Activated CD4-positive, alpha-beta memory T cell treated with anti-CD3 and anti-CD28 coated beads for 36 hours (primary cell): ENCODE data around the gene SLC32A1. TPM values are rescaled to one million over a fixed set of nuclear protein-coding genes. Genes with fewer than 3 reads are reported as not detected.

Experiments used
- CTCF ChIA-PET: fragments of 350-600 bp; sonication (Branson Sonifier 250); formaldehyde crosslinking; loops from one replicate; lab custom pipeline; 2021; ENCODE audit warnings: antibody characterized with exemption, inconsistent platforms; lab: Charles Lee
- POLR2A ChIA-PET: fragments of 350-600 bp; sonication (Branson Sonifier 250); formaldehyde crosslinking; loops from one replicate; lab custom pipeline; 2021; ENCODE audit warnings: antibody characterized with exemption; lab: Charles Lee
- DNase-seq: peaks from one replicate; pipeline ENCODE4 v3.0.0-alpha.2; 2020
- H3K27ac Mint-ChIP-seq: one replicate; pipeline ENCODE4 v1.8.0; 2021; ENCODE audit warnings: mixed read lengths
- H3K27me3 Mint-ChIP-seq: one replicate; pipeline ENCODE4 v1.8.0; 2021; ENCODE audit warnings: mixed read lengths
- H3K36me3 Mint-ChIP-seq: one replicate; pipeline ENCODE4 v1.8.0; 2021; ENCODE audit warnings: mixed read lengths
- H3K4me1 Mint-ChIP-seq: one replicate; pipeline ENCODE4 v1.8.0; 2021; ENCODE audit warnings: low read depth, mixed read lengths
- H3K4me3 Mint-ChIP-seq: one replicate; pipeline ENCODE4 v1.8.0; 2021; ENCODE audit warnings: mild to moderate bottlenecking, mixed read lengths
- H3K9me3 Mint-ChIP-seq: one replicate; pipeline ENCODE4 v1.8.0; 2021; ENCODE audit warnings: mixed read lengths
- intact Hi-C: fragments of 100-400 bp; cut with micrococcal nuclease; formaldehyde crosslinking; loops from one replicate; pipeline ENCODE4 v1.15.1; 2023
- total RNA-seq, 2 experiments: library from RNA; stranded (reverse); gene quantifications; one replicate each; pipeline ENCODE4 v1.2.3, GENCODE V29; 2021

Gene SLC32A1
- total RNA-seq, 2 experiments from 2014 or later, result not detected

- no peak overlapping the region for H3K27ac Mint-ChIP-seq
- peak overlapping the region; percentile 21 for H3K4me3 Mint-ChIP-seq
- ChIA-PET CTCF (interaction anchor here (0.6 to 3.1 kb wide), 11 partner anchors 9 to 323 kb away, joined by 3 to 20 read pairs (median 5); partner anchors contain the start of gene ACTR5), POLR2A (no interaction called here)
- H3K27me3 Mint-ChIP-seq, result peaks cover 82% of the 10 kb centered on the region
- no peaks in the 10 kb centered on the region for H3K9me3 Mint-ChIP-seq
- peaks cover 65% of the 10 kb centered on the region for H3K4me1 Mint-ChIP-seq
- peak; percentile 86 for DNase-seq
- intact Hi-C loops, result loop anchor here (1.0 to 5.0 kb wide), 4 partner anchors 52 to 235 kb away; partner anchors contain the start of gene DHX35
- H3K36me3 Mint-ChIP-seq, result peaks cover 3% of the 10 kb centered on the region
These were observed 2.7 kb downstream of the SLC32A1 start for GRCh38 chr20:38726804-38727606.

GRCh38 chr20:38727607-38728190 lies 3.4 kb downstream of the SLC32A1 start:
- H3K27ac Mint-ChIP-seq, result no peak overlapping the region
- CTCF ChIA-PET, result interaction anchor here (0.6 to 6.5 kb wide), 2 partner anchors 21 to 165 kb away, joined by 3 to 37 read pairs; partner anchors contain the start of gene ACTR5
- H3K4me1 Mint-ChIP-seq, result peaks cover 65% of the 10 kb centered on the region
- intact Hi-C loops, result loop anchor here (1.0 to 5.0 kb wide), 4 partner anchors 53 to 235 kb away; partner anchors contain the start of gene DHX35
- peaks cover 81% of the 10 kb centered on the region for H3K27me3 Mint-ChIP-seq
- peaks cover 3% of the 10 kb centered on the region for H3K36me3 Mint-ChIP-seq
- H3K4me3 Mint-ChIP-seq, result peak overlapping the region; percentile 24
- peak; percentile 34 for DNase-seq
- POLR2A ChIA-PET, result no interaction called here
- no peaks in the 10 kb centered on the region for H3K9me3 Mint-ChIP-seq

GRCh38 chr20:38728191-38728781 lies 4.0 kb downstream of the SLC32A1 start:
- ChIA-PET POLR2A (no interaction called here), CTCF (interaction anchor here (0.6 to 6.5 kb wide), 6 partner anchors 21 to 165 kb away, joined by 3 to 37 read pairs (median 3); partner anchors contain the start of gene ACTR5)
- Mint-ChIP-seq H3K4me1 (peaks cover 61% of the 10 kb centered on the region), H3K27ac (no peak overlapping the region), H3K9me3 (no peaks in the 10 kb centered on the region), H3K27me3 (peaks cover 81% of the 10 kb centered on the region), H3K4me3 (peak overlapping the region; percentile 24), H3K36me3 (peaks cover 3% of the 10 kb centered on the region)
- intact Hi-C loops, result loop anchor here (5.0 kb wide), 1 partner anchor 234 kb away; the partner anchor contains the start of gene DHX35
- no peak for DNase-seq

GRCh38 chr20:38728911-38729642 lies 4.8 kb downstream of the SLC32A1 start:
- peak; percentile 29 for DNase-seq
- Mint-ChIP-seq H3K27ac (peak overlapping the region; percentile 26), H3K4me3 (no peak overlapping the region), H3K36me3 (peaks cover 3% of the 10 kb centered on the region), H3K9me3 (no peaks in the 10 kb centered on the region), H3K27me3 (peaks cover 83% of the 10 kb centered on the region), H3K4me1 (peaks cover 56% of the 10 kb centered on the region)
- CTCF ChIA-PET, result interaction anchor here (0.7 to 6.5 kb wide), 8 partner anchors 16 to 188 kb away, joined by 3 to 37 read pairs (median 3); partner anchors contain the start of gene ACTR5
- POLR2A ChIA-PET, result no interaction called here
- intact Hi-C loops, result loop anchor here (5.0 kb wide), 1 partner anchor 233 kb away; the partner anchor contains the start of gene DHX35

- ChIA-PET POLR2A (no interaction called here), CTCF (interaction anchor here (0.7 to 6.5 kb wide), 6 partner anchors 15 to 188 kb away, joined by 3 to 37 read pairs (median 3); partner anchors contain the start of gene ACTR5)
- peaks cover 52% of the 10 kb centered on the region for H3K4me1 Mint-ChIP-seq
- H3K27me3 Mint-ChIP-seq, result peaks cover 82% of the 10 kb centered on the region
- H3K36me3 Mint-ChIP-seq, result peaks cover 3% of the 10 kb centered on the region
- no peak overlapping the region for H3K4me3 Mint-ChIP-seq
- intact Hi-C loops, result loop anchor here (5.0 kb wide), 1 partner anchor 233 kb away; the partner anchor contains the start of gene DHX35
- peak overlapping the region; percentile 2 for H3K27ac Mint-ChIP-seq
- peak; percentile 18 for DNase-seq
- H3K9me3 Mint-ChIP-seq, result no peaks in the 10 kb centered on the region
These were observed 5.5 kb downstream of the SLC32A1 start for GRCh38 chr20:38729767-38730166.

- intact Hi-C loops, result no loop called here
- no peak for DNase-seq
- CTCF ChIA-PET, result interaction anchor here (0.8 to 6.5 kb wide), 12 partner anchors 14 to 164 kb away, joined by 3 to 37 read pairs (median 3); partner anchors contain the start of gene ACTR5
- H3K9me3 Mint-ChIP-seq, result no peaks in the 10 kb centered on the region
- peak overlapping the region; percentile 52 for H3K27ac Mint-ChIP-seq
- H3K27me3 Mint-ChIP-seq, result peaks cover 84% of the 10 kb centered on the region
- peaks cover 3% of the 10 kb centered on the region for H3K36me3 Mint-ChIP-seq
- POLR2A ChIA-PET, result no interaction called here
- peak overlapping the region; percentile 58 for H3K4me3 Mint-ChIP-seq
- H3K4me1 Mint-ChIP-seq, result peaks cover 48% of the 10 kb centered on the region
These were observed 6.1 kb downstream of the SLC32A1 start for GRCh38 chr20:38730167-38730988.

- H3K4me3 Mint-ChIP-seq, result peak overlapping the region; percentile 58
- ChIA-PET CTCF (interaction anchor here (0.8 to 6.5 kb wide), 13 partner anchors 13 to 163 kb away, joined by 3 to 37 read pairs (median 3); partner anchors contain the start of gene ACTR5), POLR2A (no interaction called here)
- no peaks in the 10 kb centered on the region for H3K9me3 Mint-ChIP-seq
- peaks cover 3% of the 10 kb centered on the region for H3K36me3 Mint-ChIP-seq
- peak overlapping the region; percentile 52 for H3K27ac Mint-ChIP-seq
- intact Hi-C loops, result loop anchor here (1.0 kb wide), 3 partner anchors 8 to 85 kb away; partner anchors contain the start of gene ACTR5
- H3K27me3 Mint-ChIP-seq, result peaks cover 85% of the 10 kb centered on the region
- H3K4me1 Mint-ChIP-seq, result peaks cover 42% of the 10 kb centered on the region
- peak; percentile 85 for DNase-seq
These were observed 6.9 kb downstream of the SLC32A1 start for GRCh38 chr20:38730989-38731737.

- H3K4me3 Mint-ChIP-seq, result peak overlapping the region; percentile 58
- POLR2A ChIA-PET, result no interaction called here
- CTCF ChIA-PET, result interaction anchor here (1.0 to 6.5 kb wide), 8 partner anchors 8 to 86 kb away, joined by 3 to 37 read pairs (median 4); partner anchors contain the start of genes ACTR5 and SLC32A1
- no peak overlapping the region for H3K27ac Mint-ChIP-seq
- peaks cover 3% of the 10 kb centered on the region for H3K36me3 Mint-ChIP-seq
- DNase-seq, result no peak
- peaks cover 38% of the 10 kb centered on the region for H3K4me1 Mint-ChIP-seq
- H3K27me3 Mint-ChIP-seq, result peaks cover 82% of the 10 kb centered on the region
- intact Hi-C loops, result loop anchor here (1.0 kb wide), 3 partner anchors 8 to 85 kb away; partner anchors contain the start of gene ACTR5
- H3K9me3 Mint-ChIP-seq, result no peaks in the 10 kb centered on the region
These were observed 7.4 kb downstream of the SLC32A1 start for GRCh38 chr20:38731738-38732113.

- Mint-ChIP-seq H3K27me3 (peaks cover 72% of the 10 kb centered on the region), H3K4me3 (no peak overlapping the region), H3K27ac (no peak overlapping the region), H3K36me3 (peaks cover 3% of the 10 kb centered on the region), H3K4me1 (peaks cover 27% of the 10 kb centered on the region), H3K9me3 (no peaks in the 10 kb centered on the region)
- no peak for DNase-seq
- ChIA-PET POLR2A (no interaction called here), CTCF (interaction anchor here (0.6 to 6.5 kb wide), 10 partner anchors 9 to 181 kb away, joined by 3 to 37 read pairs (median 4); partner anchors contain the start of genes ACTR5 and SLC32A1)
- intact Hi-C loops, result no loop called here
These were observed 8.7 kb downstream of the SLC32A1 start for GRCh38 chr20:38732981-38733380.

- intact Hi-C loops, result no loop called here
- CTCF ChIA-PET, result interaction anchor here (1.3 kb wide), 1 partner anchor 16 kb away, joined by 4 read pairs; no protein-coding TSS in a partner anchor
- Mint-ChIP-seq H3K4me3 (no peak overlapping the region), H3K27me3 (peaks cover 56% of the 10 kb centered on the region), H3K36me3 (no peaks in the 10 kb centered on the region), H3K4me1 (peaks cover 10% of the 10 kb centered on the region), H3K9me3 (no peaks in the 10 kb centered on the region), H3K27ac (no peak overlapping the region)
- POLR2A ChIA-PET, result no interaction called here
- DNase-seq, result no peak
These were observed 10.9 kb downstream of the SLC32A1 start for GRCh38 chr20:38735172-38735571.
